Stomach (tissue), 9 donors: Measurements from ENCODE around the gene TCN2. TPM values are rescaled to one million over a fixed set of nuclear protein-coding genes. Genes with fewer than 3 reads are reported as not detected.
"Not testable (repeated sequence)": the region's sequence is repeated elsewhere in the genome, so short reads cannot be mapped to it uniquely, and the experiment has no call there.

Source experiments
- DNase-seq, 2 donors: peaks; one replicate each; pipeline versions ENCODE4 v3.0.0 to v3.0.0-alpha.2; 2013 to 2019
- H3K27ac ChIP-seq, 5 donors: fragments of 200-600 bp in 4 of 5; sonication (generic) in 4 of 5; one replicate each; pipeline ENCODE4 v1.5.1; 2013 to 2019; ENCODE audit warnings: mild to moderate bottlenecking in 1 of 5, moderate library complexity in 1 of 5
- H3K27me3 ChIP-seq, 3 donors: fragments of 200-600 bp; sonication (generic); one replicate each; pipeline ENCODE4 v1.5.1; 2017 to 2019; ENCODE audit warnings: mixed run types in 1 of 3
- H3K36me3 ChIP-seq, 4 donors: fragments of 200-600 bp; sonication (generic); 1 replicate in 3 of 4; 2 replicates in 1 of 4; pipeline ENCODE4 v1.5.1; 2016 to 2019
- H3K4me1 ChIP-seq, 4 donors: fragments of 200-600 bp; sonication (generic); one replicate each; pipeline ENCODE4 v1.5.1; 2016 to 2019
- H3K4me3 ChIP-seq, 4 donors: fragments of 200-600 bp; sonication (generic) in 3 of 4; one replicate each; pipeline ENCODE4 v1.5.1; 2016 to 2019; ENCODE audit warnings: mild to moderate bottlenecking in 1 of 4
- H3K9me3 ChIP-seq, 4 donors: fragments of 200-600 bp; sonication (generic); one replicate each; pipeline ENCODE4 v1.5.1; 2016 to 2019
- CTCF ChIP-seq, 7 experiments: fragments of 450-650 bp in 4 of 7; fragments of 200-600 bp in 3 of 7; sonication (generic) in 3 of 7; IDR thresholded peaks; one replicate each; pipeline ENCODE4 v1.5.1; 2016 to 2019; ENCODE audit warnings: antibody characterized with exemption in 7 of 7, control low read depth in 2 of 7, mild to moderate bottlenecking in 1 of 7
- EP300 ChIP-seq: sonication (generic); formaldehyde crosslinking; IDR thresholded peaks from one replicate; pipeline ENCODE4 v1.6.1; 2017; ENCODE audit warnings: antibody characterized with exemption
- POLR2A ChIP-seq, 4 donors: fragments of 450-650 bp; IDR thresholded peaks; one replicate each; pipeline ENCODE4 v1.6.1; 2016; ENCODE audit warnings: antibody characterized with exemption in 4 of 4, control low read depth in 2 of 4, mild to moderate bottlenecking in 1 of 4, moderate library complexity in 1 of 4
- POLR2AphosphoS5 ChIP-seq, 3 donors: sonication (generic); formaldehyde crosslinking; IDR thresholded peaks; one replicate each; pipeline ENCODE4 v1.6.1; 2016; ENCODE audit warnings: antibody characterized with exemption in 3 of 3
- WGBS, 5 donors: extraction: QIAGEN DNeasy Blood & Tissue Kit in 3 of 5; methylation state at CpG; one replicate each; pipeline versions ENCODE4 v1.1.5 to v1.1.7; 2013 to 2018; 5-methylcytosine and 5-hydroxymethylcytosine counted together
- intact Hi-C: fragments of 100-400 bp; cut with DNase I; formaldehyde crosslinking; loops from one replicate; pipeline ENCODE4 v1.15.1; 2023; ENCODE audit warnings: low total_unique reads
- polyA plus RNA-seq, 3 donors: library from polyadenylated mRNA; stranded (reverse); fragments of 200-250 nt; gene quantifications; one replicate each; pipeline ENCODE4 v1.2.3, GENCODE V29; 2013
- total RNA-seq, 5 donors: library from RNA; depleted of rRNA; stranded (reverse); fragments of >200 nt; gene quantifications; one replicate each; pipeline versions ENCODE4 v1.1.0 to v1.2.3, GENCODE V29; 2014 to 2016
- donor health status: healthy with polysubstance abuse.
- donor health status: Bipolar disorder and iron deficiency.
- donor health status: healthy.

TCN2 gene
- total and polyA plus RNA-seq, 8 donors = 1.4 to 16.3 (median 4.2) TPM

GRCh38 chr22:30671071-30671470 is 64.1 kb downstream of the TCN2 start:
- Histone ChIP-seq H3K27me3 (no peaks in the 10 kb centered on the region), H3K4me3 (no peak overlapping the region), H3K4me1 (peaks cover 1 to 19% (median 16%) of the 10 kb centered on the region in 4 donors), H3K9me3 (no peaks in the 10 kb centered on the region), H3K27ac (no peak overlapping the region), H3K36me3 (no peaks in the 10 kb centered on the region)
- WGBS, 5 donors = 71 to 81% (median 78%) methylated on average over 3 of the region's 3 CpGs
- intact Hi-C loops = no loop called here
- TF ChIP-seq POLR2A (IDR thresholded peaks at IDR 0.05) (no peak), CTCF (IDR thresholded peaks at IDR 0.05) (no peak), EP300 (no peak), POLR2AphosphoS5 (IDR thresholded peaks at IDR 0.05) (no peak)
- no peak for DNase-seq

DNA sequence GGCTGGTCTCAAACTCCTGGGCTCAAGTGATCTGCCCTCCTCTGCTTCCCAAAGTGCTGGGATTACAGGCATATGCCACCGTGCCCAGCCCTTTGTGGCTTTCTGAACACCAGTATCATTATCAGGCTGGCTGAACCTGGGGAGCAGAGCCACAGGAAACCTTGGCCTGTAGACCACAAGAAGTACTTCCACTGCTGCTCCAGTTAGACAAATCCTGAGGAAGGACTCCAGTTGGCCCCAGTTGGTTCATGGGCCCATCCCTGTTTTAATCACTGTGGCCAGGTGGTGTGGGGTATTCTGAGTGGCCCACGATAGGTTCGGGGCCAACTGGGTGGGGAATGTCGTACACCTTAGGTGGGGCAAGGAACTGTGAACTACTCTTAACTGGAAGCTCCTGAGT is 66.2 kb downstream of the TCN2 start:
- H3K27ac ChIP-seq = no peak overlapping the region
- no peaks in the 10 kb centered on the region for H3K9me3 ChIP-seq
- no peaks in the 10 kb centered on the region for H3K36me3 ChIP-seq
- WGBS, 5 donors = 74 to 94% (median 80%) methylated on average over 4 of the region's 4 CpGs
- intact Hi-C loops = no loop called here
- no peak for TF ChIP-seq POLR2AphosphoS5 (IDR thresholded peaks at IDR 0.05)
- no peak for TF ChIP-seq EP300
- no peak for TF ChIP-seq CTCF (IDR thresholded peaks at IDR 0.05)
- TF ChIP-seq POLR2A (IDR thresholded peaks at IDR 0.05) = no peak
- H3K27me3 ChIP-seq = no peaks in the 10 kb centered on the region
- H3K4me1 ChIP-seq = peaks cover 0 to 6% (median 5%) of the 10 kb centered on the region in 4 donors
- H3K4me3 ChIP-seq = no peak overlapping the region
- no peak for DNase-seq

- TF ChIP-seq EP300 = no peak
- TF ChIP-seq POLR2AphosphoS5 (IDR thresholded peaks at IDR 0.05) = no peak
- TF ChIP-seq CTCF (IDR thresholded peaks at IDR 0.05) = no peak
- no peak for TF ChIP-seq POLR2A (IDR thresholded peaks at IDR 0.05)
- intact Hi-C loops = no loop called here
- Histone ChIP-seq H3K9me3 (no peaks in the 10 kb centered on the region), H3K27ac (no peak overlapping the region), H3K4me1 (peaks cover 0 to 4% (median 0%) of the 10 kb centered on the region in 4 donors), H3K4me3 (no peak overlapping the region), H3K27me3 (no peaks in the 10 kb centered on the region), H3K36me3 (no peaks in the 10 kb centered on the region)
- DNase-seq = no peak
- 82 to 95% (median 87%) methylated on average over 5 to 6 of the region's 6 CpGs for WGBS, 5 donors
Measured at GRCh38 chr22:30674482-30674881, 67.5 kb downstream of the TCN2 start.

- WGBS, 5 donors = 78 to 83% (median 82%) methylated on average over 9 of the region's 9 CpGs
- Histone ChIP-seq H3K4me1 (peaks cover 0 to 10% (median 0%) of the 10 kb centered on the region in 4 donors), H3K9me3 (no peaks in the 10 kb centered on the region), H3K4me3 (no peak overlapping the region), H3K36me3 (no peaks in the 10 kb centered on the region), H3K27me3 (no peaks in the 10 kb centered on the region), H3K27ac (no peak overlapping the region)
- no peak for TF ChIP-seq CTCF (IDR thresholded peaks at IDR 0.05)
- no peak for TF ChIP-seq EP300
- TF ChIP-seq POLR2AphosphoS5 (IDR thresholded peaks at IDR 0.05) = no peak
- TF ChIP-seq POLR2A (IDR thresholded peaks at IDR 0.05) = no peak
- intact Hi-C loops = no loop called here
- no peak for DNase-seq
Measured at GRCh38 chr22:30675436-30675835, 68.5 kb downstream of the TCN2 start.

- H3K27me3 ChIP-seq, intact Hi-C loops, H3K27ac ChIP-seq, H3K36me3 ChIP-seq, H3K4me3 ChIP-seq, DNase-seq, H3K9me3 ChIP-seq: not testable (repeated sequence)
- peaks cover 0 to 21% (median 2%) of the 10 kb centered on the region in 4 donors for H3K4me1 ChIP-seq
- WGBS, 5 donors = 34 to 64% (median 47%) methylated on average over 3 of the region's 3 CpGs
Measured at GRCh38 chr22:30676565-30676964, 69.6 kb downstream of the TCN2 start.

Other genes starting within 250 kb of the TCN2 start
- 10 to 100 TPM in 3 of 5 donors, 1 to 10 TPM in 2; 3.6 to 29.4 (median 15.6) TPM for gene RNF215, start 219.8 kb upstream of the TCN2 start, total RNA-seq
- 1 to 10 TPM; 4.1 to 8.4 (median 4.3) TPM for gene RNF215, start 219.8 kb upstream of the TCN2 start, polyA plus RNA-seq
- gene SEC14L2, start 210.2 kb upstream of the TCN2 start, total RNA-seq = 10 to 100 TPM in 2 of 5 donors, 1 to 10 TPM in 1, not detected in 2; 4.1 to 19.4 (median 17.1) TPM
- 10 to 100 TPM in 1 of 3 donors, 1 to 10 TPM in 2; 9.9 to 10.3 (median 10.0) TPM for gene SEC14L2, start 210.2 kb upstream of the TCN2 start, polyA plus RNA-seq
- gene MTFP1, start 181.4 kb upstream of the TCN2 start, total RNA-seq = 10 to 100 TPM in 2 of 5 donors, 1 to 10 TPM in 2, not detected in 1; 1.8 to 14.8 (median 10.2) TPM
- gene MTFP1, start 181.4 kb upstream of the TCN2 start, polyA plus RNA-seq = 10 to 100 TPM; 15.3 to 45.0 (median 27.4) TPM
- gene SEC14L3, start 135.2 kb upstream of the TCN2 start, total RNA-seq = not detected
- gene SEC14L3, start 135.2 kb upstream of the TCN2 start, polyA plus RNA-seq = not detected
- 1 to 10 TPM in 1 of 5 donors, not detected in 4; 4.5 TPM for gene SEC14L4, start 101.5 kb upstream of the TCN2 start, total RNA-seq
- under 1 TPM in 2 of 3 donors, not detected in 1; 0.13 to 0.37 TPM for gene SEC14L4, start 101.5 kb upstream of the TCN2 start, polyA plus RNA-seq
- under 1 TPM in 1 of 5 donors, not detected in 4; 0.58 TPM for gene SEC14L6, start 60.4 kb upstream of the TCN2 start, total RNA-seq
- gene SEC14L6, start 60.4 kb upstream of the TCN2 start, polyA plus RNA-seq = 1 to 10 TPM in 1 of 3 donors, under 1 TPM in 2; 0.68 to 1.4 (median 1.00) TPM
- gene GAL3ST1, start 32.5 kb upstream of the TCN2 start, total RNA-seq = 10 to 100 TPM in 2 of 5 donors, 1 to 10 TPM in 2, under 1 TPM in 1; 0.87 to 48.4 (median 3.5) TPM
- 1 to 10 TPM; 2.9 to 8.9 (median 4.0) TPM for gene GAL3ST1, start 32.5 kb upstream of the TCN2 start, polyA plus RNA-seq
- gene PES1, start 15.3 kb upstream of the TCN2 start, total RNA-seq = 10 to 100 TPM; 22.8 to 94.5 (median 38.7) TPM
- gene PES1, start 15.3 kb upstream of the TCN2 start, polyA plus RNA-seq = 10 to 100 TPM; 46.2 to 63.1 (median 48.0) TPM
- gene SLC35E4, start 28.6 kb downstream of the TCN2 start, total RNA-seq = 1 to 10 TPM in 4 of 5 donors, under 1 TPM in 1; 0.45 to 7.2 (median 2.6) TPM
- 1 to 10 TPM in 2 of 3 donors, under 1 TPM in 1; 0.46 to 3.4 (median 1.8) TPM for gene SLC35E4, start 28.6 kb downstream of the TCN2 start, polyA plus RNA-seq
- 10 to 100 TPM in 2 of 5 donors, 1 to 10 TPM in 2, not detected in 1; 4.5 to 46.9 (median 10.9) TPM for gene DUSP18, start 60.7 kb downstream of the TCN2 start, total RNA-seq
- gene DUSP18, start 60.7 kb downstream of the TCN2 start, polyA plus RNA-seq = 1 to 10 TPM; 1.4 to 4.2 (median 2.9) TPM
- 1 to 10 TPM in 3 of 5 donors, under 1 TPM in 1, not detected in 1; 0.58 to 9.5 (median 8.5) TPM for gene OSBP2, start 87.7 kb downstream of the TCN2 start, total RNA-seq
- 1 to 10 TPM; 1.3 to 1.8 (median 1.3) TPM for gene OSBP2, start 87.7 kb downstream of the TCN2 start, polyA plus RNA-seq